GM23338 (cell line): ENCODE data around the gene KIFC3. TPM values are rescaled to one million over a fixed set of nuclear protein-coding genes. Genes with fewer than 3 reads are reported as not detected.

ENCODE experiments used
- ATAC-seq: fragments of 200-7000 bp; cut with Tn5 transposase; 3 replicates; pipeline ENCODE4 v1.9.1; 2020
- DNase-seq: peaks from one replicate; pipeline ENCODE4 v3.0.0-alpha.2; 2015; ENCODE audit warnings: low spot score
- H2AFZ ChIP-seq: fragments of 200-600 bp; sonication (generic); 2 replicates; pipeline ENCODE4 v1.8.0; 2016; ENCODE audit warnings: antibody characterized with exemption, mild to moderate bottlenecking, moderate library complexity
- H3F3A ChIP-seq: fragments of 200-600 bp; sonication (generic); replicated peaks from 2 replicates; pipeline ENCODE4 v1.8.0; 2017; ENCODE audit warnings: antibody characterized with exemption, mixed run types, low read depth
- H3K27ac ChIP-seq: fragments of 200-600 bp; sonication (generic); 2 replicates; pipeline ENCODE4 v1.6.1; 2016; ENCODE audit warnings: low read depth
- H3K27me3 ChIP-seq: fragments of 200-600 bp; sonication (generic); 2 replicates; pipeline ENCODE4 v1.8.0; 2016; ENCODE audit warnings: mild to moderate bottlenecking, mixed run types, moderate library complexity; ENCODE audit not compliant: insufficient read depth
- H3K36me3 ChIP-seq: fragments of 200-600 bp; sonication (generic); 2 replicates; pipeline ENCODE4 v1.8.0; 2016; ENCODE audit warnings: mild to moderate bottlenecking; ENCODE audit not compliant: insufficient read depth
- H3K4me1 ChIP-seq: fragments of 200-600 bp; sonication (generic); 2 replicates; pipeline ENCODE4 v1.8.0; 2016; ENCODE audit warnings: mild to moderate bottlenecking, moderate library complexity; ENCODE audit not compliant: insufficient read depth
- H3K4me2 ChIP-seq: fragments of 200-600 bp; sonication (generic); 2 replicates; pipeline ENCODE4 v1.7.1; 2017; ENCODE audit warnings: mixed run types
- H3K4me3 ChIP-seq: fragments of 200-600 bp; sonication (generic); 2 replicates; pipeline ENCODE4 v1.6.1; 2016; ENCODE audit warnings: mixed run types
- H3K79me2 ChIP-seq: fragments of 200-600 bp; sonication (generic); replicated peaks from 2 replicates; pipeline ENCODE4 v1.8.0; 2017; ENCODE audit warnings: mild to moderate bottlenecking; ENCODE audit not compliant: insufficient read depth
- H3K9me2 ChIP-seq: fragments of 200-600 bp; sonication (generic); 2 replicates; pipeline ENCODE4 v1.8.0; 2017; ENCODE audit not compliant: insufficient read depth
- H4K20me1 ChIP-seq: fragments of 200-600 bp; sonication (generic); replicated peaks from 2 replicates; pipeline ENCODE4 v1.8.0; 2017; ENCODE audit warnings: mild to moderate bottlenecking; ENCODE audit not compliant: insufficient read depth
- H3K27ac Mint-ChIP-seq: 2 replicates; pipeline ENCODE4 v1.8.0; 2020; ENCODE audit warnings: inconsistent platforms, mild to moderate bottlenecking, moderate library complexity, mixed read lengths
- H3K27me3 Mint-ChIP-seq: 3 replicates; pipeline ENCODE4 v1.8.0; 2022; ENCODE audit warnings: low read depth, mild to moderate bottlenecking, moderate library complexity, mixed read lengths, inconsistent platforms; ENCODE audit not compliant: insufficient read depth, poor library complexity
- H3K36me3 Mint-ChIP-seq: 3 replicates; pipeline ENCODE4 v1.8.0; 2021; ENCODE audit warnings: low read depth, mild to moderate bottlenecking, inconsistent platforms, moderate library complexity, mixed read lengths
- H3K4me1 Mint-ChIP-seq: 3 replicates; pipeline ENCODE4 v1.8.0; 2020; ENCODE audit warnings: mild to moderate bottlenecking, inconsistent platforms, mixed read lengths
- H3K4me3 Mint-ChIP-seq: 3 replicates; pipeline ENCODE4 v1.8.0; 2021; ENCODE audit warnings: moderate library complexity, mild to moderate bottlenecking, inconsistent platforms, mixed read lengths
- H3K9me3 Mint-ChIP-seq: 3 replicates; pipeline ENCODE4 v1.8.0; 2020; ENCODE audit warnings: moderate library complexity, mild to moderate bottlenecking, inconsistent platforms, mixed read lengths
- CREB1 ChIP-seq: fragments of 250-450 bp; sonication (Bioruptor Pico); IDR thresholded peaks from 2 replicates; pipeline ENCODE4 v1.5.0; 2020; ENCODE audit warnings: low read depth, mild to moderate bottlenecking, moderate library complexity
- CTCF ChIP-seq, 2 experiments: fragments of 200-600 bp in 1 of 2; sonication (generic) in 1 of 2; conservative IDR thresholded peaks; 2 replicates each; pipeline versions ENCODE4 v1.5.1 to v1.6.1; 2016 to 2017; ENCODE audit warnings: antibody characterized with exemption in 2 of 2, low read depth in 2 of 2, mild to moderate bottlenecking in 2 of 2, moderate library complexity in 1 of 2
- ETS1 ChIP-seq: IDR thresholded peaks from 2 replicates; pipeline ENCODE4 v1.6.1; 2016; ENCODE audit warnings: antibody characterized with exemption
- EZH2 ChIP-seq: fragments of 200-600 bp; sonication (generic); IDR thresholded peaks from one replicate; pipeline ENCODE4 v1.8.0; 2017; ENCODE audit warnings: antibody characterized with exemption, mild to moderate bottlenecking, low read depth; ENCODE audit not compliant: unreplicated experiment
- EZH2phosphoT487 ChIP-seq: fragments of 200-600 bp; sonication (generic); IDR thresholded peaks from one replicate; pipeline ENCODE4 v1.8.1; 2018; ENCODE audit warnings: antibody characterized with exemption; ENCODE audit not compliant: unreplicated experiment
- JUNB ChIP-seq: IDR thresholded peaks from one replicate; pipeline ENCODE4 v1.6.1; 2016; ENCODE audit warnings: antibody characterized with exemption; ENCODE audit not compliant: unreplicated experiment
- NANOG ChIP-seq: IDR thresholded peaks from 2 replicates; pipeline ENCODE4 v1.6.1; 2016; ENCODE audit warnings: antibody characterized with exemption, borderline replicate concordance
- POLR2AphosphoS5 ChIP-seq: IDR thresholded peaks from 2 replicates; pipeline ENCODE4 v1.6.1; 2016; ENCODE audit warnings: antibody characterized with exemption, low read depth
- REST ChIP-seq: IDR thresholded peaks from one replicate; pipeline ENCODE4 v1.6.1; 2018; ENCODE audit warnings: antibody characterized with exemption; ENCODE audit not compliant: unreplicated experiment
- STAT1 ChIP-seq: IDR thresholded peaks from one replicate; pipeline ENCODE4 v1.6.1; 2016; ENCODE audit warnings: antibody characterized with exemption; ENCODE audit not compliant: unreplicated experiment
- ZNF114 ChIP-seq: fragments of 250-450 bp; sonication (Bioruptor Pico); IDR thresholded peaks from 2 replicates; pipeline ENCODE4 v1.5.0; 2020; ENCODE audit warnings: mild to moderate bottlenecking, moderate library complexity
- ZNF331 ChIP-seq: fragments of 250-450 bp; sonication (Bioruptor Pico); IDR thresholded peaks from 2 replicates; pipeline ENCODE4 v1.5.0; 2020; ENCODE audit warnings: low read depth, mild to moderate bottlenecking, moderate library complexity
- ZNF462 ChIP-seq: fragments of 250-450 bp; sonication (Bioruptor Pico); IDR thresholded peaks from 2 replicates; pipeline ENCODE4 v1.5.0; 2020; ENCODE audit warnings: mild to moderate bottlenecking, moderate library complexity
- polyA plus RNA-seq: library from polyadenylated mRNA; unstranded; fragments of >200 nt; fragmentation: Nextera tagmentation; extraction: Ambion mirVana; gene quantifications from 2 replicates; pipeline ENCODE4 v1.2.1, GENCODE V29; 2016
- total RNA-seq: library from RNA; depleted of rRNA; stranded (reverse); fragments of >200 nt; shearing (Covaris generic); gene quantifications from 2 replicates; pipeline ENCODE4 v1.2.3, GENCODE V29; 2014

Gene KIFC3
- total and polyA plus RNA-seq, 2 experiments from 2014 or later, result 4.4 to 12.5 TPM

- Mint-ChIP-seq H3K4me1 (peaks cover 10% of the 10 kb centered on the region; the same call in 2 of the 3 replicates), H3K36me3 (no peaks in the 10 kb centered on the region), H3K27ac (no peak overlapping the region), H3K9me3 (no peaks in the 10 kb centered on the region), H3K4me3 (no peak overlapping the region), H3K27me3 (peaks cover 10% of the 10 kb centered on the region)
- no peak overlapping the region for H3K4me3 ChIP-seq
- no peaks in the 10 kb centered on the region for H3K9me2 ChIP-seq
- no peak overlapping the region for H3K27ac ChIP-seq
- H3K27me3 ChIP-seq, result no peaks in the 10 kb centered on the region
- H2AFZ ChIP-seq, result no peak overlapping the region
- DNase-seq, result no peak
- ATAC-seq, result no peak
- no peaks in the 10 kb centered on the region for H3F3A ChIP-seq
- H3K36me3 ChIP-seq, result no peaks in the 10 kb centered on the region
- no peaks in the 10 kb centered on the region for H3K4me1 ChIP-seq
- no peak for TF ChIP-seq ZNF331 (CRISPR knock-in tag)
- TF ChIP-seq ZNF114 (CRISPR knock-in tag), result no peak
- no peak for TF ChIP-seq ETS1
- TF ChIP-seq ZNF462 (CRISPR knock-in tag), result no peak
- no peak for TF ChIP-seq CREB1
- TF ChIP-seq EZH2phosphoT487, result no peak
- TF ChIP-seq EZH2, result no peak
- no peak for TF ChIP-seq CTCF (conservative IDR thresholded peaks at IDR 0.05; ENCODE audit: low read depth in 2 of 2)
- TF ChIP-seq POLR2AphosphoS5, result no peak
- no peak for TF ChIP-seq JUNB
- TF ChIP-seq REST, result no peak
- no peak for TF ChIP-seq NANOG
- no peak for TF ChIP-seq STAT1
- H3K4me2 ChIP-seq, result no peak overlapping the region
- no peaks in the 10 kb centered on the region for H4K20me1 ChIP-seq
- no peaks in the 10 kb centered on the region for H3K79me2 ChIP-seq
Measured at GRCh38 chr16:57822018-57822553, 19.8 kb upstream of the KIFC3 start.
